GM23248 (cell line): ENCODE results near the gene EFCAB11.

Source experiments
- EZH2 ChIP-seq: fragments of 200-600 bp; sonication (generic); IDR thresholded peaks from 2 replicates; pipeline ENCODE4 v1.6.1; 2018; ENCODE audit warnings: antibody characterized with exemption, mild to moderate bottlenecking; ENCODE audit not compliant: insufficient read depth, poor library complexity, severe bottlenecking
- EZH2phosphoT487 ChIP-seq: fragments of 200-600 bp; sonication (generic); IDR thresholded peaks from 2 replicates; pipeline ENCODE4 v1.6.1; 2018; ENCODE audit warnings: antibody characterized with exemption, moderate library complexity, mild to moderate bottlenecking, low read depth; ENCODE audit not compliant: insufficient read depth

DNA sequence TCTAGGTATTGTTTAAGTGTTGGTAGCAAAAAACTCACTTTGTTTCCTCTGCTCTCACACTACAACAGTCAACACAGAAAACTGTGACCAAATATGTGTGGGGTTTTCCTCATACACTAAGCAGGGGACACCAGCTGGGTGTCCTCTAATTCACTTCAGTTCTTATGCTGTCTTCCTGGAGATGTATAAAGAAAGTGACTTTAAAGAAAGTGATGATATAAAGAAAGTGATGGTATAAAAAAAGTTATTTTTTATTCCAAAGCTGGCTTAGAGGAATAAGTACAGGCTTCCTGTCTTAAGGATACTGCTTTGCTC, 32.6 kb upstream of the EFCAB11 start:
- TF ChIP-seq EZH2 (no peak), EZH2phosphoT487 (no peak)
